ENCODE results near the gene RARRES2. TPM values are rescaled to one million over a fixed set of nuclear protein-coding genes. Genes with fewer than 3 reads are reported as not detected.

Gene RARRES2
- polyA plus RNA-seq, 3 donors from 2014 or later, result not detected

DNA sequence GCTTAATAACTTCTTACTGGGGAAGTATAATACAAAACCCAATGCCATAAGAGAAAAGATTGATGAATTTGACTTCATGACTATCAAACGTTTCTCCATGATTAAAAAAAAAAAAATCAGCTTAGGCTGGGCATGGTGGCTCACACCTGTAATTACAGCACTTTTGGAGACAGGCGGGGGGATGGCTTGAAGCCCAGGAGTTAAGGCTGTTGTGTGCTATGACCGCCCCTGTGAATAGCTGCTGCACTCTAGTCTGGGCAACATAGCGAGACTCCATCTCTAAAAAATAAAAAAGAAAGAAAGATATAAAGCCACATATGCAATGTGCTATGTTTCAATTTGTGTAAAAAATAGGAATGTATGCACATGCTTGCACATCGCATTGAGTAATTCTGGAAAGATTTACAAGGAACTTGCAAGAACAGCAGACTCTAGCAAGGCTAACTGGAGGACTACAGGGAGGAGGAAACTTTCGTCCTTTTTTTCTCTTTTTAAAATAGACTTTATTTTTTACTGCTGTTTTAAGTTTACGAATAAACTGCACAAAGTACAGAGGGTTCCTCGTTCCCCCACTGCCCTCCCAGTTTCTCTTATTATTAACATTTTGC, 10.3 kb upstream of the RARRES2 start:
- H3K9me3 Mint-ChIP-seq, result no peaks in the 10 kb centered on the region
- DNase-seq, result no peak
- no peak overlapping the region for H3K27ac Mint-ChIP-seq
- no peak overlapping the region for H3K4me3 Mint-ChIP-seq
- H3K27me3 Mint-ChIP-seq (ENCODE audit: low read depth in 3 of 3), result peaks cover 5 to 9% (median 5%) of the 10 kb centered on the region in 3 donors
- H3K4me1 Mint-ChIP-seq, result peaks cover 5 to 8% of the 10 kb centered on the region in 2 donors
- no peaks in the 10 kb centered on the region for H3K36me3 Mint-ChIP-seq

DNA sequence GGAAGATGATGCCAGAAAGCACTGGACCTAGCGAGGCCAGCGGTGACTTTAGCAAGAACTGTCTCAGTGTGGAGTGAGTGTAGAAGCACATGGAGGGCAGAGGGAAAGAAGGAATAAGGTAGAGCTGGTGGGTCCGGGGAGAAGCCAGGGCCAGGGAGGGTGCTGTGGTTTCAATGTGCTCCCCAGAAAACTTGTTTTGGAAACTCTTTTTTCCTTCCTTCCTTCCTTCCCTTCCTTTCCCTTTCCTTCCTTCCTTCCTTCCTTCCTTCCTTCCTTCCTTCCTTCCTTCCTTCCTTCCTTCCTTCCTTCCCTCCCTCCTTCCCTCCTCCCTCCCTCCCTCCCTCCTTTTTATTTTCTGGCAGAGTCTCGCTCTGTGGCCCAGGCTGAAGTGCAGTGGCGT, 5.5 kb upstream of the RARRES2 start:
- H3K36me3 Mint-ChIP-seq, result no peaks in the 10 kb centered on the region
- no peak for DNase-seq
- H3K27me3 Mint-ChIP-seq (ENCODE audit: low read depth in 3 of 3), result peaks cover 13 to 22% (median 16%) of the 10 kb centered on the region in 3 donors
- peaks cover 0 to 13% (median 5%) of the 10 kb centered on the region in 6 donors for H3K9me3 Mint-ChIP-seq
- no peaks in the 10 kb centered on the region for H3K4me1 Mint-ChIP-seq
- H3K27ac Mint-ChIP-seq, result no peak overlapping the region
- H3K4me3 Mint-ChIP-seq, result no peak overlapping the region

DNA sequence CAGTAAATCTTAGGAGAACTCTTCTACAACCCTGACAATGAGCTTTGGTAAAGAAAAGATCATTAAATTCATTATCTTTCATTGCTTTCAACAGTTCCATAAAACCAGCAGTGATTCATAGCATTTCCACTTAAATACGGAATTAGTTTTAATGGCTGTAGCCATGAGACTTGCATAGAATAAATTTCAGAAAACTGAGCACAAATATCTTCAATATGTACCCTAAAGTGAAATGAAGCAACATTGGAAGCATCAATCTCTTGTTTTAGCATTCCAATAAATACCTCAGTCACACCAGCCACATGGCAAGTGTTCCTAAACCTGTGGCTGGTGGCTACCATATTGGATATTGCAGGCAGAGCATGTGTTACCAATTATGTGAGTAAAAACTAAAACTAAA, 3.6 kb upstream of the RARRES2 start:
- H3K27me3 Mint-ChIP-seq (ENCODE audit: low read depth in 3 of 3), result peaks cover 15 to 19% (median 18%) of the 10 kb centered on the region in 3 donors
- no peak overlapping the region for H3K27ac Mint-ChIP-seq
- H3K9me3 Mint-ChIP-seq, result peaks cover 0 to 13% (median 5%) of the 10 kb centered on the region in 6 donors
- no peaks in the 10 kb centered on the region for H3K4me1 Mint-ChIP-seq
- no peak overlapping the region for H3K4me3 Mint-ChIP-seq
- H3K36me3 Mint-ChIP-seq, result no peaks in the 10 kb centered on the region
- no peak for DNase-seq

DNA sequence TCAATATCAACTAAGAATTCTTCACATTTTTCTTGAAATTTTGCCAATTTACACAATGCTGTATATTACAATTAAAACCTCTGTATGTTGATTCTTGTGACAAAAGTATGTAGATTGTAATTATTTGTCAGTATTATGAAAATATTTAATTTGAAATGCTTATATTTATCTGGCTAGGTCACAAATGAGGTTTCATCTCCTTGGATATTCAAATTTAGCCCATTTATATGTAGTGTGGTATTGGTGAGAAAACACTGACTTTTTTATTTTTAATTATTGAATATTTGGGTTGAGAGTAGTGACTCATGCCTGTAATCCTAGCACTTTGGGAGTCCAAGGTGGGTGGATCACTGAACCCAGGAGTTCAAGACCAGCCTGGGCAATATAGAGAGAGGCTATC, 2.9 kb upstream of the RARRES2 start:
- Mint-ChIP-seq H3K27me3 (ENCODE audit: low read depth in 3 of 3) (peaks cover 16 to 24% (median 18%) of the 10 kb centered on the region in 3 donors), H3K27ac (no peak overlapping the region), H3K4me1 (peaks cover 0 to 2% of the 10 kb centered on the region in 2 donors), H3K4me3 (no peak overlapping the region), H3K36me3 (no peaks in the 10 kb centered on the region), H3K9me3 (peaks cover 0 to 13% (median 5%) of the 10 kb centered on the region in 6 donors)
- DNase-seq, result no peak

DNA sequence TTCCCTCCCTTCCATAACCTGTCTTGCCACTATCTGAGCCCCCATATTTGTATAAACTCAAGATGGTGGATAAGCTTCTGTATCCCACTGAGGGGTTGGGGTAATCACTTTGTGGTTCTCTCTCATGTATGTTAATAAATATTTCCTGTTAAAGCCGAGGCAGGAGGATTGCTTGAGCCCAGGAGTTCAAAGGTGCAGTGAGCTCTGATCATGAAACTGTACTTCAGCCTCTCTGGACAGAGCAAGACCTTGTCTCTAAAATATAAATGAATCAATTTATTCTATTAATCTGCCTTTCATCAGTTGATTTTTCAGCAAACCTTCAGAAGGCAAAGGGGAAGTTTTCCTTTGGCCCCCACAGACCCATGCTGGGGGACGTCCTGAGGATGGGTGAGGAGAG, 1.8 kb upstream of the RARRES2 start:
- peaks cover 0 to 13% (median 5%) of the 10 kb centered on the region in 6 donors for H3K9me3 Mint-ChIP-seq
- H3K36me3 Mint-ChIP-seq, result no peaks in the 10 kb centered on the region
- H3K4me3 Mint-ChIP-seq, result no peak overlapping the region
- H3K27me3 Mint-ChIP-seq (ENCODE audit: low read depth in 3 of 3), result peaks cover 16 to 24% (median 18%) of the 10 kb centered on the region in 3 donors
- H3K27ac Mint-ChIP-seq, result no peak overlapping the region
- DNase-seq, result no peak
- peaks cover 0 to 2% of the 10 kb centered on the region in 2 donors for H3K4me1 Mint-ChIP-seq

DNA sequence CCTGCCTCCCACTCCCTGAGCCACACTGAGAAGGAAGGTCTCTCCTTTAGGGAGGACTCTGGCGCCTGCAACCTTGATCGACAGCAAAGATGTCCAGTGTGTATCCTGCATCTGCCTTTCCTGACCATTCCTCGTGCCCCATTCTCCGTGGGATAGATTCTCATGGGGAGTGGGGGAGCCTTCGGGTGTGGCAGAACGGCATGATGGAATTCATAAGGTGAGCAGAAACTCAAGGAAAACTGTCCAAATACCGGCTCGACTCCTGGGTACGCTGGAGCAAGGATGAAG, 636 bp upstream of the RARRES2 start:
- no peak for DNase-seq
- H3K9me3 Mint-ChIP-seq, result peaks cover 0 to 13% (median 5%) of the 10 kb centered on the region in 6 donors
- H3K27me3 Mint-ChIP-seq (ENCODE audit: low read depth in 3 of 3), result peaks cover 16 to 21% (median 16%) of the 10 kb centered on the region in 3 donors
- peaks cover 0 to 3% (median 0%) of the 10 kb centered on the region in 3 donors for H3K36me3 Mint-ChIP-seq
- no peak overlapping the region for H3K27ac Mint-ChIP-seq
- no peak overlapping the region for H3K4me3 Mint-ChIP-seq
- H3K4me1 Mint-ChIP-seq, result peaks cover 0 to 2% of the 10 kb centered on the region in 2 donors

DNA sequence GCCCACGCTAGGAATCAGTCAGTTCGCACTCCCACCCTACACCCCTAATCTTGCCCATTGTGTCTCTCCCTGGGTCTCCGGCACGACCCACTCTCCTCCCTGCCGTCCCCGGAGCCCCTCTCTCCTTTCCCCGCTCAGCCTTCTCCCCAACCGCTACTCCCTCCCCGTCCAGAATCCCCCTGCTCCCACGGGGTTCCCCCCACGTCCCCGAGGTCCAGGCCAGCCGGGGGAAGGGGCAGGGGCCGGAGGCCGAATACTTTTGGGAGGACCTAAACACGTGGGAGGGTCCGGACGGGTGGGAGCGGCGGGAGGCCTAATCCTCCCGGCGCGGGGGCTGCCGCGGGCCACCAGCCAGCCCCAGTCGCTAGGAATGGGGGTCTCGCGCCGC, 560 bp downstream of the RARRES2 start:
- peaks cover 0 to 2% of the 10 kb centered on the region in 2 donors for H3K4me1 Mint-ChIP-seq
- H3K9me3 Mint-ChIP-seq, result peaks cover 0 to 13% (median 5%) of the 10 kb centered on the region in 6 donors
- no peak overlapping the region for H3K4me3 Mint-ChIP-seq
- H3K27ac Mint-ChIP-seq, result no peak overlapping the region
- peaks cover 13 to 21% (median 16%) of the 10 kb centered on the region in 3 donors for H3K27me3 Mint-ChIP-seq (ENCODE audit: low read depth in 3 of 3)
- no peak for DNase-seq
- H3K36me3 Mint-ChIP-seq, result peaks cover 3 to 6% (median 4%) of the 10 kb centered on the region in 3 donors

DNA sequence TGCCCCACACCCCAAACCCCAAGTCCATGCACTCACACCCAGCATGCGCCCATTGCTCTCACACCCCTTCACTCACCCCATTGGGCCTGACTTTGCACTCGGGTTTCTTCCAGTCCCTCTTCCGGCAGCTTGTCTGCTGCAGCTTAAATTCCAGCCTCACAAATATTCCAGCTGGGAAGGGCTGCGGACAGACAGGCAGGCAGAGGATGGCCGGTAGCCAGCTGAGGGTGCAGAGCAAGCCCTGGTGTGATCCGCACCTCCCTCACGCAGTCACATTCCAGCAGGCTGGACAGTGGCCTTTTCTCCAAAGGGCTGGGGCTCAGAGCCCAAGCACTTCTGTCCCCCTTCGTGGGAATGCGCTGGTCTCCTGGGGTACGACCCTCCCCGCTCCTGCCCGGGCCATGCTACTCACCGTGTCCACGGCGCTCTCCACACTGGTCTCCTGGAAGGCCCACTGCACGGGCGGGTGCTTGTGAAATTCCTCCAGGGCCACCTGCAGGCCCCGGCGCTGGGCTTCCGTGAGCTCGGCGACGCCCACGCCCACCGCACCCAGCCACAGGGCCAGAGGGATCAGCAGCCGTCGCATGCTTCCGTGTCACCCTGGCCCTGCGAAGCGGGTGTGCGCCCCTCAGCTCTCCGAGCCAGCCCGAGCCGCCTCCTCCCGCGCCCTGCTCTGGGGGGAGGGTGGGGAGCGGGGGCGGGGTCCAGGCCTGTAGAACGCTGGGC, 1.2 kb downstream of the RARRES2 start:
- Mint-ChIP-seq H3K9me3 (peaks cover 0 to 13% (median 5%) of the 10 kb centered on the region in 6 donors), H3K4me1 (peaks cover 0 to 2% of the 10 kb centered on the region in 2 donors), H3K36me3 (peaks cover 3 to 6% (median 4%) of the 10 kb centered on the region in 3 donors), H3K27me3 (ENCODE audit: low read depth in 3 of 3) (peaks cover 15 to 21% (median 16%) of the 10 kb centered on the region in 3 donors), H3K4me3 (no peak overlapping the region), H3K27ac (no peak overlapping the region)
- no peak for DNase-seq

DNA sequence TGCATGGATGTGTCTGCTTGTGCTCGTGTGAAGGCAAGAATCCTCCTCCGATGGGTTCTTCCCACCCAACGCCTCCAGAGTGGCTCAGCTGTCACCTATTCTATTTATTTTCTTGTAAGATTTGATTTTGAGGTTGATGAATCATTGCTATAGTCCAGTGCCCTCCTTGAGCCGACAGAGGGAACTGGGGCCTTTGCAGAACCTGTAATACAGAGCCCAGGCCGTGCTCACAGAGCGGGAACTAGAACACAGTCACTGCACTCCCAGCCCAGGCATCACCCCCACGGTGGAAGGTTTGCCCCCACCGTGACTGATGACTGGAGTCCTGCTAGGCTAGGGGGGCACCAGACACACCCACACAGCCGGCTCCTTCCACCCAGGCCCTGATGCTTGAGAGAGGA, 2.0 kb downstream of the RARRES2 start:
- Mint-ChIP-seq H3K4me3 (no peak overlapping the region), H3K27me3 (ENCODE audit: low read depth in 3 of 3) (peaks cover 13 to 21% (median 15%) of the 10 kb centered on the region in 3 donors), H3K27ac (no peak overlapping the region), H3K36me3 (peaks cover 3 to 6% (median 4%) of the 10 kb centered on the region in 3 donors), H3K9me3 (peaks cover 0 to 12% (median 4%) of the 10 kb centered on the region in 6 donors), H3K4me1 (peaks cover 0 to 2% of the 10 kb centered on the region in 2 donors)
- no peak for DNase-seq

DNA sequence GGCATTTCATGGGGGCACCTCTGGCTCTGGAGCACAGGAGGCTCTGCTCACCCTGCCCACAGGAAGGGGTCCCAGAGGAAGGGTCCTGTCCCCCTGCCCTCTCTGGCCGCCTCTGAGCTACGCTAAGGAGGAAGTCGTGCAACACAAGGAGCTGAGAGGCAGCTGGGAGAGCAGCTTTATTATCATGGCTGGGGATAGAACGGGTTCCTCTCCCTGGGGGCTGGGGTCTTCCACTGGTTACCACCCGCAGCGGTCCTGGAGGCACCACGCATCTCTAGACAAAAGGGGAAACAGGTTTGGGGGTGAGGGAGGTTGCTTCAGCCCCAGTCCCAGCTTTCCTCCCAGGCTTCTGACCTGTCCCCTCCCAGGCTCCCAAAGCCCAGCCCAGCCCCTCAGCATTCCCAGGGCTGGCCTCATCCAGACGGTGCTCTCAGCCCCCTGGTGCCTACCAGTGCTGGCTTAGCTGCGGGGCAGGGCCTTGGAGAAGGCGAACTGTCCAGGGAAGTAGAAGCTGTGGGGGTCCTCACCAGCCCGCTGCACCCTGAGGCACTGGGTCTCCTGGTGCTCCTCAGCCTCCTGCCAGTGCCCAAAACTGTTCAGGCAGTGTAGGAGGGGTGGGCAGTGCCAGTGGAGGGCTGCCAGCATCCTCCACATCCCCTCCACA, 3.1 kb downstream of the RARRES2 start:
- Mint-ChIP-seq H3K27me3 (ENCODE audit: low read depth in 3 of 3) (peaks cover 9 to 13% (median 11%) of the 10 kb centered on the region in 3 donors), H3K27ac (no peak overlapping the region), H3K9me3 (peaks cover 0 to 2% (median under 1%) of the 10 kb centered on the region in 6 donors), H3K4me1 (peaks cover 0 to 2% of the 10 kb centered on the region in 2 donors), H3K36me3 (peaks cover 3 to 6% (median 4%) of the 10 kb centered on the region in 3 donors), H3K4me3 (no peak overlapping the region)
- no peak for DNase-seq

DNA sequence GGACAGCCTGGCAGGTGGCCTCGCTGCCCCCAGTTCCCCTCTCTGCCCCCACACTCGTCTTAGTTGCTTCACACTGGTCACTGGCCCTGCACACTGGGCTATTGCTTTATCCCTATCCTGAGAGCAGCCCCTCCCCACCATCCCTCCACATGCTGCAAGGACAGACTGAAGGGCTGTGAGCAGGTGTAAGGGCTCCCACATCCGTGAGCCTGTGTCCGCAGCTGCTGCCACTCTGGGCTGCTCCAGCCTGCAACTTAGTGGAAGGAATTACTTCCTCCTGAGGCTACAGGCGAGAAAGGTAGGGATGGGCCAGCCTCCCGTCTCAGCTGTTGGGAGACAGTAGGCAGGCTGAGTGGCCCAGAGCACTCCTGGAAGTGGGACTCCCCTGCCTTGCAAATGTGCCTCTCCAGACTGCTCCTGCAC, 3.8 kb downstream of the RARRES2 start:
- Mint-ChIP-seq H3K4me3 (no peak overlapping the region), H3K9me3 (peaks cover 0 to 2% (median 0%) of the 10 kb centered on the region in 6 donors), H3K4me1 (peaks cover 0 to 2% of the 10 kb centered on the region in 2 donors), H3K27me3 (ENCODE audit: low read depth in 3 of 3) (peaks cover 6 to 10% (median 9%) of the 10 kb centered on the region in 3 donors), H3K36me3 (peaks cover 4 to 6% (median 6%) of the 10 kb centered on the region in 3 donors), H3K27ac (no peak overlapping the region)
- no peak for DNase-seq

DNA sequence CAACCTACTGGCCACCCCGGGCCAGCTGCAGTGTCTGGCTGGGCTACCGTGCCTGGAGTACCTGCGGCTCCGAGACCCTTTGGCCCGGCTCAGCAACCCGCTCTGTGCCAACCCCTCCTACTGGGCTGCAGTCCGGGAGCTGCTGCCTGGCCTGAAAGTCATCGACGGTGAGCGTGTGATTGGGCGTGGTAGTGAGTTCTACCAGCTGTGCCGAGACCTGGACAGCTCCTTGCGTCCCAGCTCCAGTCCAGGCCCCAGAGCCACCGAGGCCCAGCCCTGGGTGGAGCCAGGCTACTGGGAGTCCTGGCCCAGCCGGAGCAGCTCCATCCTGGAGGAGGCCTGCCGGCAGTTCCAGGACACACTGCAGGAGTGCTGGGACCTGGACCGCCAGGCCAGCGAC, 4.2 kb downstream of the RARRES2 start:
- Mint-ChIP-seq H3K4me3 (no peak overlapping the region), H3K27ac (no peak overlapping the region), H3K4me1 (peaks cover 0 to 2% of the 10 kb centered on the region in 2 donors)

DNA sequence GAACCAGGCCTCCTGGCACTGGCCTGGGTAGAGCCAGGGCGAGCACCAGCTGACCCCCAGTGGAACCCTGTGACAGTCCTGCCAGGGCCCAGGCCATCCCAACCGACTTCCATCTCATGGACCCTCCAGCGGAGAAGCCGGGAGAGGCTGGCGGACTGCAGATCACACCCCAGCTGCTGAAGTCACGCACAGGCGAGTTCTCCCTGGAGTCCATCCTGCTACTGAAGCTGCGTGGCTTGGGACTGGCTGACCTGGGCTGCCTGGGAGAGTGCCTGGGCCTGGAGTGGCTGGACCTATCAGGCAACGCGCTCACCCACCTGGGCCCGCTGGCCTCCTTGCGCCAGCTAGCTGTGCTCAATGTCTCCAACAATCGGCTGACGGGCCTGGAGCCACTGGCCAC, 4.7 kb downstream of the RARRES2 start:
- peaks cover 2 to 6% (median 4%) of the 10 kb centered on the region in 3 donors for H3K27me3 Mint-ChIP-seq (ENCODE audit: low read depth in 3 of 3)

More for the DNA sequence above, 4.2 kb downstream of the RARRES2 start:
- peaks cover 4 to 6% (median 6%) of the 10 kb centered on the region in 3 donors for H3K36me3 Mint-ChIP-seq
- peaks cover 0 to 2% (median 0%) of the 10 kb centered on the region in 6 donors for H3K9me3 Mint-ChIP-seq
- H3K27me3 Mint-ChIP-seq (ENCODE audit: low read depth in 3 of 3), result peaks cover 5 to 10% (median 6%) of the 10 kb centered on the region in 3 donors
- no peak for DNase-seq

DNA sequence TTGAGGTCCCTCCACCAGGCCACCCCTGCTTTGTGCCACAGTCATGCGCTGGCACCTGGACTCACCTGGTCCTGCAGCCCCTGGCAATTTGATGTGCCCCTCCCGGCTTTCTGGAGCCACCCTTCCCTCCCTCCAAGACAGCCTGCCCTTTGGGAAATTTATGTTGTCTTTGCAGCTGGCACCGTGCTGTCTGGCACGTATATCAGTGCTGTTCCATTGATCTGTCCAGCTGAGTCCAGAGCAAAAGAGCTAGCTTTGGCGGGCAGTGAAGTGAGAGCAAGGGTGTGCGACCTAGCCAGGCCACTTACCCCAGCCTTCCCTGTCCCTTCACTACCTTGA, 5.7 kb downstream of the RARRES2 start:
- Mint-ChIP-seq H3K27me3 (ENCODE audit: low read depth in 3 of 3) (peaks cover 0 to 5% (median 4%) of the 10 kb centered on the region in 3 donors), H3K4me3 (no peak overlapping the region), H3K4me1 (peaks cover 0 to 2% of the 10 kb centered on the region in 2 donors), H3K27ac (no peak overlapping the region), H3K36me3 (peaks cover 4 to 12% (median 6%) of the 10 kb centered on the region in 3 donors), H3K9me3 (no peaks in the 10 kb centered on the region)
- no peak for DNase-seq

More for the DNA sequence above, 4.7 kb downstream of the RARRES2 start:
- Mint-ChIP-seq H3K27ac (no peak overlapping the region), H3K36me3 (peaks cover 4 to 6% (median 6%) of the 10 kb centered on the region in 3 donors), H3K4me3 (no peak overlapping the region), H3K4me1 (peaks cover 0 to 2% of the 10 kb centered on the region in 2 donors), H3K9me3 (no peaks in the 10 kb centered on the region)
- no peak for DNase-seq
